Measurements from ENCODE around the gene MED20.

MED20 gene

DNA sequence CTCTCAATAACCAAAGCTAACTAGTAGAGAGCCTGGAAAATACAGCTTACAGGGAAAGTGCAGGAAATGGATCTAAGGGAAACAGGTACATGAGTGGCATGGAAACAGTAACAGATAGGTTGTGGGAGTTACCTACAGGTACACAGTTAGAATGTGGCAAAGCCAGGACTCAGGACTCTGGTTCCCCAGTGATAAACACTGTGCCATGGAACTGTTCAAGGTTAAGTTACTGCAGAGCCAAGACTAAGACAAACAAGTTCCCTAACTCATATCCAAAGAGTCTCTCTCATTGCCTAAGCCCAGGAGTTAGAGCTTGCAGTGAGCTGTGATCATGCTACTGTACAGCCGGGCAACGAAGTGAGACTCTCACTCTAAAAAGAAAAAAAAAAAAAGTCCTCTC lies 6.6 kb downstream of the MED20 start:
- no peak for DNase-seq (ENCODE audit: low read depth, low spot score)

DNA sequence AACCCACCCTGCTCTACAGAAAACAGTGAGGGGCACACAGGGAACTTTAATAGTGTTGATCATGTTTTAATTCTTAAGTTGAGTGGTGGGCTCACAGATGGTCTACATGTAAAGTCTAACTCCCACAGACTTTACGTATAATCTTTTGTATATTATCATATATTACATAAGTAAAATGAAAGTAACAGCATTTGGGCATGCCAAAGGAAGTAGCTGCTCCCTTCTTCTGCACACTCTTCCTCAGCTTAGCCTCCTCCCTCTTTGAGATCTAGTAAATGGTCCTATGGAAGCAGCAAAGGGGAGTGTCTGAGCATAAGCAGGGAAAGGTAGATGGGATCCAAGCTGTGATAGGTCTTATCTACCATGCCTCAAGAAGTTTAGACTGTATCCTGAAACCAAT lies 11.2 kb downstream of the MED20 start:
- no peak for DNase-seq (ENCODE audit: low read depth, low spot score)

DNA sequence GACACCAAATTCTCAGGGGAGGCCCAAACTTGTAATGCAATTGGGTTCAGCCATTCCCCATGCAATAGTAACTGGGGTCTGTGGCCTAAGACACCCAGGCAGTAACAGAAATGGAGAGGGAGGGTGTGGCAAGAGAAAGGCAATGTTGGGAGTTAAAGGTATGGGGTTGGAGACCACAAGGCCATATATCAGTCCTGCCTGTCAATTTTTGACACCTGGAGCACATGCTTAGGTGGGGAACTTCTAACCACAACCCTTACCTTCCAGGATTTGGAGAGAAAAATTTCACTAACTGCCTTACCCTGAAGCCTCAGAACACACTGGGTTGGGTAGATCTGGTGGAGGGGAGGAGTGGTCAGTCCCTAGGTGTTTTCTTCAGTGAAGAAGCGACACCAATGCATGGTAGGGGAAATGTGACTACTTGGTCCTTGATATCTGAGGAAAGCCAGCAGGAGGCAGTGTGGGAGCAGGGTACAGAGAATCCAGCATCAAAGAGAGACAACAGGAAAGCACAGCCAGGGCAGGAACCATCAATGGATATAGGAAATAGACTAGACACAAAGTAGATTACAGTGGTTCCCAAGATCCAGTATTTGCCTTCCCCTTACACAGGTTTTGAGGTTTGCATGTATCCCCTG lies 18.9 kb downstream of the MED20 start:
- peak; percentile 38 for DNase-seq (ENCODE audit: low read depth, low spot score)

DNA sequence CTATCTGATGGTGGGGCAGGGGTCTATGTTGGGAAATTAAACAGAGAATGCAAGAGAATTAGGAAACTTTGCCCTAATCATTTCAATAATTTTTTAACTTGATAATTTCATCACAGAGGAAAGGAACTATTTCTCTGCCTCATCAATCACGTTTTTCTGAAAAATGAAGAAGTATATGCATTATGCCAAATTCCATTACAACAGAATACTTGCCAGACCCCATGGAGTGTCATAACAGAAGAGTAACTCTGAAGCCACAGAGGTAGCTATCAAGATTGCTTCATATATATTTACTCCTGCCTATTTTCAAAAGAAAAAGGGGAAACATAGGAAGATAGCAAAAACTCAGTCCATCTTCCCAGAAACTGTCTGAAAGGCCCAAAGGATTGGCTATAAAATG lies 20.1 kb downstream of the MED20 start:
- DNase-seq (ENCODE audit: low read depth, low spot score): no peak

- no peak for DNase-seq (ENCODE audit: low read depth, low spot score)
Observed at GRCh38 chr6:41896281-41896680, 24.7 kb downstream of the MED20 start.

DNA sequence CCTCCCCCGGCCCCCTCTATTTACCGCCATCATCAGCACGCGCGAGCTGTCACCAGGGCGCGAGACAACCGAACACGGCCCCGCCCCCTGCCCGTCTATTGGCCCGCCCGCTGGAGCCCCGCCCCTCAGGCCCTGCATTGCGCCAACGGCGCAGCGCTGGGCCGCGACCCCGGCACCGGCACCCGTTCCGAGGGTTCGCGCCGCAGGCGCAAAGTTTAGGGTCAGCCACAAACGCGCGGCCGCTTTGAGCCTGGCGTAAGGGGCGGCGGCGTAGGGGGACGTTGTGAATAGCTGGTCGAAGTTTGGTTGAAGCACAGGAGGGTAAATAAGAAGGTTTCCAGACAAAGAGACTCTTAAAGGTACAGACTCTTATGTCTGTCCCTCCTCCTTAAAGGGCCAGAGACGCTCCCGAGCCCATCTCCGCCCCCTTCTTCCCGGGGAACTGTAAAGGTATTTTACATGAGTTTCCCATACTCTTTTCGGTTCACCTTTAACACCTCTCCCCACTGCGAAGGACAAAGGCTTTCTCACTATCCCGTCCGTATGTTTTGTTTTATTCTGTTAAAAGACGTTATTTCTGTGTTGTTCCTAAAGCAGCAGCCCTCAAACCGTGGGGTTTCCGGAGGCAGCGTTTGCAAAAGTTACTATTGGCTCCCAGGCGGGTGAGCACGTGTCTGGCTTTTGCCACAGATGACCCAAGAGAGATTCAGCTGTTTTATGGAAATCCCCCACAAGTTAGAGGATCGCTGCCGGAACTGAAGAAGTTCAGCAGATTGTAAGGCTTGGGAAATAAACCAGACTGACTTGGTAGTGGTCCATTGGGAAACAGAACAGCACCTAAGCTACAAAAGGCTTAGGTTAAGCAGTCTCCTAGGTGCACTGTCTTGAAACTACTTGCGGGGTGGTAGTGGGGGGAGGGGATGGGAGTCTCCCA lies 25.4 kb downstream of the MED20 start, which contains the start of gene USP49:
Gene USP49, minus strand, starts transcription at position 76 of the 934 bp plus-strand sequence. CDS start 88,392 bp downstream, outside the sequence.
- DNase-seq (ENCODE audit: low read depth, low spot score): peak; percentile 94

DNA sequence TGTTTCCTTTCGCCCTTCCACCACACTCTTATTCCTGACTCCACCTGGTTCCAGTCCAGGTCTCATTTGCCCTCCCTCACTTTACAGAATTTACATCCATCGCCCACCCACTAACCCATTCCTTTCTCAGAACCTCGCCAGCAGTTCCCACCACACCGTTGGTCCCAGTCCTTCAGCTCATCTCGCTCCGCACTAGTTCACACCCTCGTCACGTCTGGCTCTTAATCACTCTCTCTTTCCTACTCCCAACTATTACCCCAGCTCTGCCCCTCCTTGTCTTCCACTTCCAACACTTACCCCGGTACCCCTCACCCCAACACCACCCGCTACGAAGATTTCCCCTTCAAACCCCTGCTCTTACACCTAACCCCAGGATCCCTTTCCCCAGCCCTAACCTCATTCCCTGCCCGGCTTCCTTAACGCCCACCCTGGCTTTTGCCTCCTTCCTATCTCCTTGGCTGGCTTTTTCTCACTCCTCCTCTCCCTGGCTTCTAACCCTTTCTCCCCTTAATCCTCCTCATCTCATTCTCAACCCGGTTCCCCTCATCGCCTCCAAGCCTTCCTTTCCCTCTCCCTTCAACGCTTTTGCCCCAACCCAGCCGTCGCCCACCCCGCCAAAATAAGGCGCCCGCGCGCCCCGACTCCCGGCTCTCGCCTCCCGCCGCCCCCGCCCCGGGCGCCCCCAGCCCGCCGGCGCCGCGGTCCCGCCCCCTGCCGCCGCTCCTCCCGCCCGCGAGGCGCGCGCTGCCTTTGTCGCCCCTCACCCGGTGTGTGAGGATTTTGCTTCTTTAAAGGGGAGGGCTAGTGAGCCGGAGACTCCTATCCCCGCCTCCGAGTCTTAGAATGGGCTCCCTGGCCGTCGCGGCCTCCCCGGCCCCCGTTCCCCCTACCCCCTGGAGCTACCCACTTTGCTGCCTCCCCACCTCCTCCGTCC lies 26.3 kb downstream of the MED20 start:
- peak; percentile 39 for DNase-seq (ENCODE audit: low read depth, low spot score)

DNA sequence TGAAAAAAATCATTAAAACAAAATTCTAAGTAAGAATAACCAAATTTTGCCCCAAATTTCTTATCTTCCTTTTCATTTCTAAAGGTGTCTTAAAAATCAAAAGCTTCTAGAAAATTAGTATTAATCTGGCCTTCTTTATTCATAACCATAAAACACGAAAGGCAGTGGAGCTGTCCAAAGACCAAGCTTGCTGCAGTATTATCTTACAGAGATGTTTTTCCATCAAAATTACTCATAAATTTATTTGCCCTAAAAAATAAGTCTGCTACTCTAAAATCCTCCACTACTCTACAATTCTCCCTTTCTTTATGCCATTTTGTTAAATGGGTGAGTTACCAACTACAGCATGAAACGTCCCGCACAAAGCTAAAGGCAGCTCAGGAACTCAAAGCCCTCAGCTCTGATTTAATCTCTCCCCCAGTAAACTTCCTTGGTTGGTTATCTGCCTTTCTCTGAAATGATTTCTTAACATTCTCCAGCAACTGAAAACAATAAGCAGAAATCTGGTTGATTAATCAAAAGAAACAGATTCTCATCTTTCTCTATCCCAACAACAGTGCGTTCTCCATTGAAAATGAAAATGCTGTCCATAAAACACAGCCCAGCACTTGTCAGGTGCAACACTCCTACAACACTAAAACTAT lies 27.9 kb downstream of the MED20 start:
- DNase-seq (ENCODE audit: low read depth, low spot score): no peak

DNA sequence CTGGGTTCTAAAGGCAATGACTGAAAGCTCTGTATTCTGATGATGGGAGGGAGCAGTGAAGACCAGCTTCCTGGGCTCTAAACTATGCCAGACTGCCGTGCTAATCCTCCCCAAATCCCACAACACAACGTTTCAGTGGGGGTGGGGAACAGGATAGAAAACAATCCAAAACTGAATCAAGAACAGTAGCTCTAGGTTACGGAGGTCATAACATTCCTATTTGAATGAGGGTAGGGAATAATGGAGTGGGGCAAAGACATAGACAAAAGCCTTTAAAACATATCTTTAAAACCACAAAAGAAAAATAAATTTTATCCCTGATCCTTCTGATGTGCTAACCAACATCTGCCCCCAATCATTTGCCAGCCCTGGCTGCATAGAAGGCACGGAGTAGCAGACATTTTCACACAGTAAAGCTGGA lies 33.6 kb downstream of the MED20 start:
- peak; percentile 32 for DNase-seq (ENCODE audit: low read depth, low spot score)

DNA sequence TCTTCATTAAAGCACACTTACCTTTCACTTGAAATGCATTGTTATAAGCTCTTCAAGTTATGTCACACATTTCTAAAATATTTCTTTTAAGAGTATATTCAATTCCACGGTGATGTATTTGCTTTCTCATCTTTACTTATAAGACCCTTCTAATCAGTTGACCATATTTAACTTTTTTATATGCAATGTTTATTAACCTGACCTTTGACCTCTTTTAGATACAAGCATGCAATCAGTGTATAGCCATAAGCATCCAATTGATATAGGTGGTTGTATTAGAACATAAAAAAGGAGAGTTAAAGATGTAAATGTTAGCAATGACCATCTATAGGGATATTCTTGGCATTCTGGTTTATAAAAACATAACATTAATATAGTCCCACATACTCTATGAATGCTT lies 35.0 kb downstream of the MED20 start:
- DNase-seq (ENCODE audit: low read depth, low spot score): no peak

DNA sequence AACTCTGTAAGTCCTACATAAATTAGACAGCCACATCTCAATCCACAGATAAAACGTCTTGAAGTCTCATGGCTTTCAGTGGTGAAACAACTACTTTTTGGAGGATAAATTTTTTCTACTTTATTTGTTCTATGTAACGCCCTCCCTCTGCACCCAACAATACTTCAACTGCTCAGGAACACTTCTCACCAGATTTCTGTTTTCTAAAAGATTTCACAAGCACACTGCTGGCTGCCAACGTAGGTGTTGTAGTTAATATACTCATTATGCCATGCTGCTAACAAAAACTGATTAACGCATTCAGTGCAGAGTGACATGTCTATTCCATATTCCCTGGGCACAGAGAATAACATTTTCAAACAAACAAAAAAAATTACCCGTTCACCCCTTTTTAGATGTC lies 36.0 kb downstream of the MED20 start:
- DNase-seq (ENCODE audit: low read depth, low spot score): no peak

- DNase-seq (ENCODE audit: low read depth, low spot score): no peak
Observed at GRCh38 chr6:41881506-41881905, 39.4 kb downstream of the MED20 start.

DNA sequence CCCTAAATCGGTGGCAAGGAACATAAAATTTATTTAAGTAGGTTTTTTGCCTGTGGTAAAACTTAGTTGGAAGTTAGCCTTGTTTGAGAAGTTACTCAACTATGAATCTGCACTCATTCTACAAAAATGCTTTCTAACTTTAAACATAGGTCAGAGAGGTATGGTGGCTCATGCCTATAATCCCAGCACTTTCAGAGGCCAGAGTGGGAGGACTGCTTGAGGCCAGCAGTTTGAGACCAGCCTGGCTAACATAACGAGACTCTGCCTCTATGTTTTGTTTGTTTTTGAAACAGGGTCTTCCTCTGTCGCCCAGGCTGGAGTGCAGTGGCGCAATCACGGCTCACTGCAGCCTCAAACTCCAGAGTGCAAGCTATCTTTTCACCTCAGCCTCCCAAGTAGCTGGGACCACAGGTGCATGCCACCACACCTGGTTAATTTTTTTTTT lies 42.0 kb downstream of the MED20 start:
- no peak for DNase-seq (ENCODE audit: low read depth, low spot score)

DNA sequence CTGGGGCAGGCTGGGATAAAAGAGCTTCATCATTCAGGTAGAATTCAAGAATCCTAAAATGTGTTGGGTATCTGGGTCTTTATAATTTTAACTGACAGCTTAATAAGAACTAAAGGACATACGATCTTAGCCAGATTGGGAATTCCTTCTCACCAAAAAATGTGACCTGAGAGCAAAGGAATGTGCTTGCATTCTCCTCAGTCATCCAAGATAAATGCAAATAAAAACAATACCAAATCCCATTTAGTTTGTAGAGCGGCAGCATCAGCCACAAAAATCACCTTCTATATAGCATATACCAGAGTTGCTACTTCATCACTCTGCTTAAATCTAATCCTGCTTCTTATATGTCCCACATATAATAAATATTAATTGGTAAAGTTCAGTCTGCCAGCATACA lies 42.7 kb downstream of the MED20 start:
- DNase-seq (ENCODE audit: low read depth, low spot score): no peak

GRCh38 chr6:41877051-41877680 lies 43.8 kb downstream of the MED20 start:
- DNase-seq (ENCODE audit: low read depth, low spot score): no peak

DNA sequence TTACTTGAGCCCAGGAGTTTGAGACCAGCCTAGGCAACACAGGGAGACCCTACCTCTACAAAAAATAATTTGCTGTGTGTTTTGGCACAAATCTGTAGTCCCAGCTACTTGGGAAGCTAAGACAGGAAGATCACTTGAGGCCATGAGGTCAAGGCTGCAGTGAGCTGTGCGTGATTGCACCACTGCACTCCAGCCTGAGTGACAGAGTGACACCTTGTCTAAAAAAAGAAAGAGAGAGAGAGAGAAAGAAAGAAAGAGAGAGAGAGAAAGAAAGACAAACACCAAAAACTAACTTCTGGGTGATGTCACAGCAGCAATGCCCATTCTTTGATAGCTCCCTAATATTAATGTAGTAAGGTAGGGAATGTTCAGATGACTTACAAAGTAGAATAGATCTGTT lies 46.2 kb downstream of the MED20 start:
- no peak for DNase-seq (ENCODE audit: low read depth, low spot score)

- no peak for DNase-seq (ENCODE audit: low read depth, low spot score)
Observed at GRCh38 chr6:41872147-41872546, 48.8 kb downstream of the MED20 start.

DNA sequence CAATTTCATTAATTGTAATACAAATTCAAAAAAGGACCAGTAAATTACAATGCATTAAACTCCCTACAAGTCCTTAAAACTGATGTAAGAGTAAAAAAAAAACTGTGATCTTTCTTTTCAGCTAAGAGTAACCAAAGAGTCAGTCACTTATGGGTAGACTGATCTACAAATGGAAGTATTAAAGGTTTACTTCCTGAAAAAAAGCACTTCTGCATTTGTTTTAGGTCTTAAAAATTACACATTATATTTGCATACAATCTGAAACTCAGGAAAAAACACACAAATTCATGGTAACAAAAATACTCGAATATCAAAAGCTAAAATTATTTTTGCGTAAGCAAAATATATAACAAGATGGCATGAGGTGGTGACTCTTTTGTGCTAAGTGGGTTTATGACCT lies 49.2 kb downstream of the MED20 start:
- no peak for DNase-seq (ENCODE audit: low read depth, low spot score)

- no peak for DNase-seq (ENCODE audit: low read depth, low spot score)
Observed at GRCh38 chr6:41859356-41859755, 61.6 kb downstream of the MED20 start.

- DNase-seq (ENCODE audit: low read depth, low spot score): no peak
Observed at GRCh38 chr6:41858703-41859102, 62.2 kb downstream of the MED20 start.
